Sciatic nerve (tissue), 2 donors: ENCODE results near the gene SRC. TPM values are rescaled to one million over a fixed set of nuclear protein-coding genes. Genes with fewer than 3 reads are reported as not detected.

Experiments used
- ATAC-seq: fragments of 200-7000 bp; cut with Tn5 transposase; one replicate; pipeline ENCODE4 v1.9.1; 2020; ENCODE audit warnings: mild to moderate bottlenecking, moderate library complexity
- DNase-seq: peaks from one replicate; pipeline ENCODE4 v3.0.0-alpha.2; 2020; ENCODE audit warnings: low spot score
- intact Hi-C: fragments of 100-400 bp; cut with DNase I; formaldehyde crosslinking; loops from one replicate; pipeline ENCODE4 v1.14.2; 2022
- total RNA-seq: library from RNA; stranded (reverse); fragmentation: NEBNext Ultra II Directional; extraction: Animal tissue kit (Norgen Biotek cat#: 25700); gene quantifications from one replicate; pipeline ENCODE4 v1.2.1, GENCODE V29; 2021
- donor health status: DM: no; HTN: no; CAD: no.
- donor health status: DM: no; HTN: no; CAD: no.

SRC gene
- total RNA-seq, 1 donor from 2014 or later = 23.7 TPM

DNA sequence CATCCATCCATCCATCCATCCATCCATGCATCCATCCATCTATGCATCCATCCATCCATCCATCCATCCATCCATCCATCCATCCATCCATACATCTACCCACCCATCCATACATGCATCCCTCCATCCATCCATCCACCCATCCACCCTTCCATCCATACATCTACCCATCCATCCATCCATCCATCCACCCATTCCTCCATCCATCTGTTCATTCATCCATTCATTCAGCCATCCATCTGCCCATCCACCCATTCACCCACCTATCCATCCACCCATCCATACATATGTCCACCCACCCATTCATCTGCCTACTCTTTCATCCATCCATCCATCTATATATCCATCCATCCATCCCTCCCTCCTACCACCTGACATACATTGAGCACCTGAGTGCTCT, 104.4 kb downstream of the SRC start:
- intact Hi-C loops = no loop called here
- DNase-seq (no peak), ATAC-seq (no peak)

DNA sequence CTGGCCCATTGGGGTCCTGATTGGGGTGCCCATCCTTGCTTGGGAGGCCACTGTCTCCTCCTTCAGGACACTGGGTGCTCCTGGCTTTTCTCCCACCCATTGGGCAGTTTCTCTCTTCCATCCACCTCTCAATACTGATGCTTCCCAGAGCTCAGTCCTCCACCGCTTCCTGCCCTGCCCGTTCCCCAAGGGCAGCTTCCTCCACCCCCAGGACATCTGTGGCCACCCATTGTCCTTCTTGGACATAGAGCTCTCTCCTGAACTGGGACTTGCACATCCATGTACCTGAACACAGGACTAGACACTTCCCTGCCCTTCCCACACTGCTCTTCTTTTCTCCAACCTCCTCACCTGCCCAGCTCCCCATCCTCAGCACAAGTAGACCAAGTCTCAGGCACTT, 105.7 kb downstream of the SRC start:
- no peak for DNase-seq
- no peak for ATAC-seq
- intact Hi-C loops = no loop called here

DNA sequence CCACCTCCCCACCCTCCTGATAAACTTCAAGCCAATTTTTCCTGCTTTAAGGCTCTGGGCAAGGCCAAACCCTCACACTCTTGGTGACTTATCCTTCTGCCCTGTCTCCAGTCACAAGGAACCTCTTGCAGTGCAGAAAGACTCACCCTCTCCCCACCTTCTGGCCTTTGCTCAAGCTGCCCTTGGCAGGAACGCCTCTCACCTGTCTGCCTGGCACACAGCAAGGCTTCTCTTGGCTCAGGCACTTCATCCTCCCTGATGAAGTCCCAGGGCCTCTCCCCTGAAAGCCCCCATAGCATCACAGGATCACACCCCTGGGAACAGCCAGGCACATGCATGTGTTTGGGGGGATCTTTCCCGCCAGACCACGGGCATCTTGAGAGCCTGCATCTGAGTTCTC, 106.3 kb downstream of the SRC start:
- DNase-seq (no peak), ATAC-seq (no peak)
- intact Hi-C loops = no loop called here

DNA sequence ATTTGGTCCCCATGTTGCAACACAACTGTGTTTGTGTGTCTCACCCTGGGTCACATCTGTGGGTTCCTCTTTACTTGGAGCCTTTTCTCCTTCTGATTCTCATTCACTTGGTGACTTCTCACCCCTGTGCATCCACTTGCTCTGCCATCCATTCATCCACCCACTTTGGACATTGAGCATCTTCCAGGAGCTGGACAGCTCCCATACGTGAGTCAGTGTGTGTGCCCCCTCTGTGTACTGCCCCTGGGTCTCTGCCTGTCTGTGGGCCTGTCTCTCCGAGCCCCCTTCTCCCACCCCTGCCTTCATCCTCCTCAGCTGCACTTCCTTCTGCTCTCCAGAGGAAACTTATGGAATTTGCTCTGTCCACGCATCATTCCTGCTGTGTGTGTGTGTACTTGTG, 107.3 kb downstream of the SRC start:
- DNase-seq (no peak), ATAC-seq (no peak)
- intact Hi-C loops = no loop called here

DNA sequence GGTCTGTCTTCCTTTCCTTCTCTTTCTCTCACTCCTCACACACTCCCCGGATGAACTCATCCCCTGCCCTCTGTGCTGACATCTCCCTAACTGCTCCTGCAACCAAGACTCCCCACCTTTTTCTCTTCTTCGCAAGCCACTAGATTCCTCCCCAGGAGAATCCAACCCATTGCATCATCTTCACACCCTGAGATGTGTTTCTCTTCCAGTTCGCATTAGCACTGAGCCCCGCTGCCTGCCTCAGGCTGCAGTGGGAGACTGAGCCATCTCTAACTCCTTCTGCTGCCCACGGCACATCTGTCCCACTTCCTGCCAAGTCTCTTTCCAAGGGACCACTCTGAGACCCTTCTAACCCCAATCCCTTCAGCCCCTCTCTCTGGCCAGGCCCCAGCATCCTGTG, 107.9 kb downstream of the SRC start:
- intact Hi-C loops = no loop called here
- no peak for ATAC-seq
- DNase-seq = no peak

DNA sequence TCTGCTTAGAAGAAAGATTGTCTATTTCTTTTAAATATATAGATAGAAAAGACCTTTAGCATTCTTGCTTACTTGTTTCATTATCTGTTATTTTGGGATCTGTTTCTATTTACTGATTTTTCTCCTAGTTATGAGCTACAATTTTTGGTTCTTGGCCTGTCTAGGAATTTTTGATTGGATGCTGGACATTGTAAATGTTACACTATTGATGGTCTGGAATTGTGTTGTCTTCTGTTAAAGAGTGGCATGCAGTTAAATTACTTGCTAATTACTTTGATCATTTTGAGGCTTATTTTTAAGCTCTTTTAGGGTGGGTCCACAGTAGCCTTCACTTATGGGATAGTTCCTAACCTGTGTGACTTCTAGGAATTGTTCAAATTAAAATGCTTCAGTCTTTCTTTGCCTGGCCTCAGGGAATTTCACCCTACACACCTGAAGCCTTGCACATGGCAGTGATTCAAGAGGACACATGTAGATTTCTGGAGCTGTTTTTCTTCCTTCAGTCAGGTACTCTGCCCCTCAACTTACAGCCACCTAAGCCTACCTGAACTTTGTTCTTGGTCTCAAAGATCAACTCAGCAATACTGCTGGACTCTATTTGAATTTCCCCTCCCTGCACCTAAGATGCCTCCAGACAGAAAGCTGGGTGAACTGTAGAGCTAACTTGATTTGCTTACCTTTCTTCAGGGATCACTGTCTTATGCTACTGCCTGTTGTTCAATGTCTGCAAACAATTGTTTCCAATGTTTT, 108.9 kb downstream of the SRC start:
- no peak for ATAC-seq
- DNase-seq = no peak
- intact Hi-C loops = no loop called here

Other genes starting within 250 kb of the SRC start
- gene RPN2, start 166.8 kb upstream of the SRC start, total RNA-seq = 97.9 TPM
- 5.2 TPM for gene MROH8, start 166.6 kb upstream of the SRC start, total RNA-seq
- not detected for gene GHRH, start 84.3 kb upstream of the SRC start, total RNA-seq
- gene MANBAL, start 56.5 kb upstream of the SRC start, total RNA-seq = 34.1 TPM
- 2.1 TPM for gene NNAT, start 175.1 kb downstream of the SRC start, total RNA-seq
- 58.4 TPM for gene BLCAP, start 181.7 kb downstream of the SRC start, total RNA-seq